Subcutaneous abdominal adipose tissue (tissue), 5 donors: ENCODE results near the gene VCL.
"Not testable (repeated sequence)": the region's sequence is repeated elsewhere in the genome, so short reads cannot be mapped to it uniquely, and the experiment has no call there.

ENCODE experiments used
- H3K27ac ChIP-seq: one replicate; pipeline ENCODE4 v1.7.0; 2013; ENCODE audit warnings: low read depth, mild to moderate bottlenecking, inconsistent platforms, low read length, moderate library complexity
- H3K27me3 ChIP-seq, 5 donors: one replicate each; pipeline ENCODE4 v1.7.0; 2013; ENCODE audit warnings: low read length in 5 of 5, inconsistent platforms in 1 of 5; ENCODE audit not compliant: control insufficient read depth in 5 of 5, insufficient read depth in 4 of 5
- H3K36me3 ChIP-seq, 5 donors: one replicate each; pipeline ENCODE4 v1.7.0; 2013; ENCODE audit warnings: low read length in 5 of 5; ENCODE audit not compliant: control insufficient read depth in 5 of 5, insufficient read depth in 5 of 5
- H3K4me1 ChIP-seq, 5 donors: one replicate each; pipeline ENCODE4 v1.7.0; 2013; ENCODE audit warnings: low read length in 5 of 5, mild to moderate bottlenecking in 3 of 5, moderate library complexity in 1 of 5; ENCODE audit not compliant: control insufficient read depth in 5 of 5, insufficient read depth in 5 of 5
- H3K4me3 ChIP-seq, 5 donors: one replicate each; pipeline ENCODE4 v1.7.0; 2013; ENCODE audit warnings: low read length in 5 of 5, low read depth in 1 of 5
- H3K9ac ChIP-seq, 5 donors: one replicate each; pipeline ENCODE4 v1.7.0; 2013; ENCODE audit warnings: low read length in 5 of 5, mild to moderate bottlenecking in 4 of 5, moderate library complexity in 3 of 5
- H3K9me3 ChIP-seq, 5 donors: one replicate each; pipeline ENCODE4 v1.7.0; 2013; ENCODE audit warnings: low read length in 5 of 5; ENCODE audit not compliant: control insufficient read depth in 5 of 5
- donor health status: healthy.
- donor health status: healthy.
- donor health status: healthy.
- donor health status: healthy.
- donor health status: healthy.

VCL gene

GRCh38 chr10:74133923-74134820 lies 136.3 kb downstream of the VCL start:
- peaks cover 0 to 15% (median 3%) of the 10 kb centered on the region in 5 donors for H3K4me1 ChIP-seq
- no peaks in the 10 kb centered on the region for H3K9me3 ChIP-seq
- no peak overlapping the region for H3K4me3 ChIP-seq
- no peak overlapping the region for H3K9ac ChIP-seq
- H3K27me3 ChIP-seq = no peaks in the 10 kb centered on the region
- peak overlapping the region; percentile 9 for H3K27ac ChIP-seq
- H3K36me3 ChIP-seq = peaks cover 25 to 68% (median 45%) of the 10 kb centered on the region in 5 donors

DNA sequence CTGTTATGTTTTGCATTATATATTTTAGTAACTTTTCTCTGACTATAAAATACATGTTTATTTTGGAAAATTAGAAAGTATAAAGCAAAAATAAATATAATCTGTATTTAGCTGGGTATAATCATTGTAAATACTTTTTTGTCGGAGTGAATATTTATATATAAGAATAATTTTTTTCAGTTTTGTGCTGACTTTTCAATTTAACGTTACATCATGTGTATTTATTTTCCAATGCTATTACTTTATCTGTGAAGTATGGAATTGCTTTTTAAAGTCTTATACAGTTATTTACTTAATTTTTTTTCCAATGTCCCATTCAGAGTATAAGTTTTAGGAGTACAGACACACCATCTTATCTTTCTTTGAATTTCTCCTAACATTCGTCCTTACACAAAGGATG lies 137.5 kb downstream of the VCL start:
- no peaks in the 10 kb centered on the region for H3K9me3 ChIP-seq
- peaks cover 18 to 61% (median 36%) of the 10 kb centered on the region in 5 donors for H3K36me3 ChIP-seq
- peak overlapping the region; percentile 9 for H3K27ac ChIP-seq
- H3K27me3 ChIP-seq = no peaks in the 10 kb centered on the region
- peaks cover 0 to 15% (median 3%) of the 10 kb centered on the region in 5 donors for H3K4me1 ChIP-seq
- no peak overlapping the region for H3K4me3 ChIP-seq
- H3K9ac ChIP-seq = no peak overlapping the region

- Histone ChIP-seq H3K27me3 (no peaks in the 10 kb centered on the region), H3K4me3 (no peak overlapping the region), H3K27ac (no peak overlapping the region), H3K9ac (no peak overlapping the region), H3K36me3 (peaks cover 18 to 48% (median 27%) of the 10 kb centered on the region in 5 donors), H3K4me1 (peaks cover 0 to 15% (median 3%) of the 10 kb centered on the region in 5 donors), H3K9me3 (no peaks in the 10 kb centered on the region)
Observed at GRCh38 chr10:74137992-74138391, 140.1 kb downstream of the VCL start.

DNA sequence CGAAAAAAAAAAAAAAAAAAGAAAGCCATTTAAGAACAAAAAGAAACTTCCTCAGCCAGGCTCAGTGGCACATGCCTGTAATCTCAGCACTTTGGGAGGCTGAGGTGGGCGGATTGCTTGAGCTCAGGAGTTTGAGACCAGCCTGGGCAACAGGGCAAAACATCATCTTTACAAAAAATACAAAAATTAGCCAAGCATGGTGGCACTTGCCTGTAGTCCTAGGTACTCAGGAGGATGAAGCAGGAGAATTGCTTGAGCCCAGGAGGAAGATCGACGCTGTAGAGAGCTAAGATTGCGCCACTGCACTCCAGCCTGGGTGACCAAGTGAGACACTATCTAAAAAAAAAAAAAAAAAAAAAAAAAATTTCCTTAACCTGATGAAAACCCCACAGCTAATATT lies 140.7 kb downstream of the VCL start:
- H3K4me3 ChIP-seq, H3K27ac ChIP-seq, H3K9me3 ChIP-seq, H3K9ac ChIP-seq, H3K27me3 ChIP-seq: not testable (repeated sequence)
- Histone ChIP-seq H3K36me3 (peaks cover 19 to 43% (median 27%) of the 10 kb centered on the region in 5 donors), H3K4me1 (peaks cover 0 to 15% (median 3%) of the 10 kb centered on the region in 5 donors)

DNA sequence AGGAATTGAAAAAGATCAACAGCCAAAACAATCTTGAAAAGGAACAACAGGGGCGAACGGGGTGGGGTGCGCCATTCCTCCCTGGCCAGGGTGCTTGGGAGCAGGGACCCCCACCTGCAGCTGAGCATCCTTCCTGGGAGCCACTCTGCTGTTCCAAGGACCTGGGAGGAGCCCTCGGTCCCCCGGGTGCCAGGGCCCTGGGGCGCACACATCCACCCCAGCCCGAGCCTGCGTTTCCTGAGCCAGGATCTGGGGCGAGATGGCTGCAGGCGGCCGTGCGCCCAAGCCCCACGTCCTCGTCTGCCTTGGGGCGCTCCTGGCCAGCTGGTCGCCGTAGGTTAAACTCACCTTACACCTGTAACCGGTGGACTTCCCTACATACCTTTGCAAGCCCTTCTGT lies 142.1 kb downstream of the VCL start:
- H3K36me3 ChIP-seq = peaks cover 21 to 33% (median 25%) of the 10 kb centered on the region in 5 donors
- H3K4me1 ChIP-seq = peaks cover 0 to 4% (median 2%) of the 10 kb centered on the region in 5 donors
- no peaks in the 10 kb centered on the region for H3K9me3 ChIP-seq
- no peak overlapping the region for H3K9ac ChIP-seq
- no peaks in the 10 kb centered on the region for H3K27me3 ChIP-seq
- H3K27ac ChIP-seq = no peak overlapping the region
- H3K4me3 ChIP-seq = no peak overlapping the region

- Histone ChIP-seq H3K9ac (no peak overlapping the region), H3K36me3 (peaks cover 21 to 30% (median 25%) of the 10 kb centered on the region in 5 donors), H3K9me3 (no peaks in the 10 kb centered on the region), H3K4me1 (peaks cover 0 to 7% (median 6%) of the 10 kb centered on the region in 5 donors), H3K27ac (no peak overlapping the region), H3K4me3 (no peak overlapping the region), H3K27me3 (no peaks in the 10 kb centered on the region)
Observed at GRCh38 chr10:74140553-74140952, 142.6 kb downstream of the VCL start.

- Histone ChIP-seq H3K4me3 (no peak overlapping the region), H3K4me1 (peaks cover 1 to 23% (median 15%) of the 10 kb centered on the region in 5 donors), H3K9me3 (no peaks in the 10 kb centered on the region), H3K36me3 (peaks cover 0 to 7% (median 4%) of the 10 kb centered on the region in 5 donors), H3K27me3 (no peaks in the 10 kb centered on the region), H3K9ac (peak overlapping the region in 2 of 5 donors; percentile 17 to 28), H3K27ac (no peak overlapping the region)
Observed at GRCh38 chr10:74145133-74145532, 147.2 kb downstream of the VCL start.

GRCh38 chr10:74146980-74147379 lies 149.1 kb downstream of the VCL start:
- H3K36me3 ChIP-seq, H3K4me3 ChIP-seq, H3K9ac ChIP-seq, H3K9me3 ChIP-seq, H3K27me3 ChIP-seq, H3K27ac ChIP-seq: not testable (repeated sequence)
- H3K4me1 ChIP-seq = peaks cover 1 to 34% (median 24%) of the 10 kb centered on the region in 5 donors

DNA sequence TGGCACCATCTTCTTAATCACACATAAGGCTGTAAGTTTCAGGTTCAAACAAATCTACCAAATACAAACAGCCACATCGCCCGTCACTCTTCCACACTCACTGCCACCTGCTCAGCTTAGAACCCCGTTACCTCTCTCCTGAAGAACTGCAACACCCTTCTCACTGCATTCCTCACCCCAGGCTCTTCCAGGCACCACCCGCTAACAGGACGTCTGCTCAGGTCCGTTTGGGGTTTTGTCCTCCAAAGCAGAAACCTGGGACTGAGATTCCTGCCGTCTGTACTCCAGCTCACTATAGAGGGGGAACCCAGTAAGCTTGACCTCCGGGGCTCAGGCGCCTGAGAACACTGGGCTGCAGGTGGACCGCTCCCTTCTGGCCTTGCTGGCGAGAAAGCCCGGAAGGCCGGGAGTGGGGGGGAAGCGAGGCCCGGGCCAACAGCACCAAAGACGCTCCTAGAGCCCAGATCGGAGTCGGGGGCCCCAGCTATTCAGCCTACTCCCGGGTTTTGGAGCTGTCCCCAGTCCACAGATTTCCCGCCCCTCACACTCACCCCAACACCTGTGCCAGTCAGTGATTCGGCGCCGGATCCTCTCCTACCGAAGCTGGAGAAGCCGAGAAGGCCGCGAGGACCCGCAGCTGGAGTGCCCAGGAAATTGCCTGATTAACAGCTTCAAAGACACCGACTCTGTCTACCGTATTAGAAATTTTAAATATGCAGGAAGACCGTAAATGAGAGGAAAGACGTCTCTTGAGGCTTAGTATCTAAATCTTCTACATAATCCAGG lies 152.5 kb downstream of the VCL start, which contains the start of gene AP3M1:
Gene AP3M1 (minus strand): TSS at position 625 of the 786 bp plus-strand sequence. CDS start 12,449 bp downstream, outside the sequence.
- H3K27ac ChIP-seq = peak within 1 kb of the TSS; percentile 94
- H3K27me3 ChIP-seq = no peaks in the 10 kb centered on the region
- H3K9me3 ChIP-seq = no peaks in the 10 kb centered on the region
- H3K4me3 ChIP-seq = peak within 1 kb of the TSS; percentile 91 to 100 (median 99)
- peaks cover 1 to 43% (median 36%) of the 10 kb centered on the region in 5 donors for H3K4me1 ChIP-seq
- H3K36me3 ChIP-seq = peaks cover 0 to 5% (median 4%) of the 10 kb centered on the region in 5 donors
- H3K9ac ChIP-seq = peak within 1 kb of the TSS; percentile 90 to 98 (median 95)
